ENCODE results near the gene SMPX.
"Not testable (repeated sequence)": the region's sequence is repeated elsewhere in the genome, so short reads cannot be mapped to it uniquely, and the experiment has no call there.

Gene SMPX

GRCh38 chrX:21757960-21758359 lies at the start of gene SMPX:
TSS of gene SMPX (minus strand) at chrX:21758116. CDS start at chrX:21754290, 3,826 bp downstream.
- in situ Hi-C loops (cut with HindIII; ENCODE audit: low sequenced_read_pairs) = no loop called here

- in situ Hi-C loops (cut with HindIII; ENCODE audit: low sequenced_read_pairs) = no loop called here
These were observed 48.8 kb upstream of the SMPX start for GRCh38 chrX:21806691-21807090.

DNA sequence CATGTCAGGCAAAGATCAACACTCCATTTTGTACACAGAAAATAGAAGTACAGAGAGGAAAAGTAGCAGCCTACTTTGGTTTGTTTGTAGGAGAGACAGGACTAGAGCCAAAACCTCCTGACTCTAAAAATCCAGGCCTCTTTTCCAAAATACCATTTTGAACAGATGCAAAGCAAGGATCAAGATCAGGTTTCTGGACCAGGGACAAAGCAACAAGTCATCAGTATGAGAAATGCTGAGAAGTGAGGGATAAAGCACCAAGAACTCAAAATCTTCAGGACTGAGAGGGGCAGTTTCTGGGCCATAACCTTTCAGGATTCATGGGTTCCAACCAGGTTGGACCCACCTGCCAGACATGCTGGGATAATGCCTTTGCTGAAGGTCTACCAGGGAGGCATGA lies 44.9 kb upstream of the SMPX start:
- in situ Hi-C loops (cut with HindIII; ENCODE audit: low sequenced_read_pairs) = no loop called here

GRCh38 chrX:21802054-21802670 lies 44.2 kb upstream of the SMPX start:
- in situ Hi-C loops (cut with HindIII; ENCODE audit: low sequenced_read_pairs) = no loop called here

DNA sequence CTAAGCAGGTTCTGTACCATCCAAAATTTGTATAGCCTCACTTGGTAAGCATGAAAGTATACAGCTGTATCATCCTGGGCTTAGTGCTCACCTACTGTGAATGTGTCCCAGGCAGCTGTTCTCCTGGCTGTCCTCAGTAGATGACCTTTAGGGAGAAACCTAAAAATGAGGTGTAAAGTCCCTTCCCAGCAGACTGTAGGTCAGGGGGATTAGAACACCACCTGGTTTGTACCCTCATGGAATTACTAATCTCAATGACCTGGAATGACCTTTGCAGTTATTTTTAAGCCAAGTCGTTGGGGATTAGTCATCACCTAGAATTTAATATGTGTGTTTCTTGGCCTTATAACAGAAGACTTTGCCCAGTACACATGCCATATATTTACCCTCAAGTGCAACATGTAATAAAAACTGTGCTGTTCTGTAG lies 42.4 kb upstream of the SMPX start:
- in situ Hi-C loops (cut with HindIII; ENCODE audit: low sequenced_read_pairs) = no loop called here

DNA sequence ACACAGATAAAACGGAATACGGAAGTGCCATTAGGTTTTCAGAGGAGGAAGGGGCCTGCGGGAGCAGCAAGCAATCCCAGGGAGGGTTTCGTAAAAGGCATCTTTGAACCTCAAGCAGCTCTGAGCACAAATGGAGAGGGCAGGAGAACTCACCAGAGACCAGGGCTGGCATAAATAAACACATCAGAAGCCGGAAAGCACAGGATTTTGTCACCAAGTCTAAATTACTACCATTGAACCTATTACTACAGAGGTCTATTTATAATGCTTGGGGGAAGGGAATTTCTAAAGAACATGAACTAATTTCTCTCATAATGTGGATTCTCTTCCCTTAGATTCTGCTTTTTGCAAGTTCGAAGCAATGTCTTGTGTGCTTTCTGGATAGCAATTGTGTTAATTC lies 41.9 kb upstream of the SMPX start:
- in situ Hi-C loops (cut with HindIII; ENCODE audit: low sequenced_read_pairs) = no loop called here

DNA sequence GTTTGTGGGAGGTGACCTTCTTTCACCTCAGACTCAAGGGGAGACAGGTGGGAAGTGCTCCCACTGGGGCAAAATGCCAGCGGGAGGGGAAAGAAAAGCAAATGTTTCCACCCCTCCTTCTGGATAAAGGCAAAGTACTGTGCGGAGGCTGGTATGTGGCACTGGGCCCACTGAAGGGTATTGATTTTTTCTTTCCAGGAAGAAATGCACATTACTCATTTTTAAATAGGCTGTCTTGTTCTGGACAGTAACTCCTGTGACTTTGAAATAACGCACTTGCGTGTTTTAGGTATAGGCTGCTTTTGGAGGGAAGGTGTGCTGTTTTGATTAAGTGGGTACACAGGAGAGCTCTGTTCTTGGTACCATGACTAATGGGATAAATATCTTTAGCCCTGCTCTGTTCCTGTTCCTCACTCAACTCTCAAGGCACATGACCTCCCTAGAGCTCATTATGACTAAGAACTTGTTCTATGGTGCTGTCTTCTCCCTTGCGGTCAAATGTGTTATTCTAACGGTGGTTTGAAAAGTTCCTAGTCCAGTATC lies 40.8 kb upstream of the SMPX start:
- in situ Hi-C loops (cut with HindIII; ENCODE audit: low sequenced_read_pairs) = no loop called here

GRCh38 chrX:21781976-21782375 lies 24.1 kb upstream of the SMPX start:
- in situ Hi-C loops (cut with HindIII; ENCODE audit: low sequenced_read_pairs) = no loop called here

GRCh38 chrX:21781525-21781924 lies 23.6 kb upstream of the SMPX start:
- in situ Hi-C loops (cut with HindIII; ENCODE audit: low sequenced_read_pairs) = no loop called here

- in situ Hi-C loops (cut with HindIII; ENCODE audit: low sequenced_read_pairs) = no loop called here
These were observed 21.2 kb upstream of the SMPX start for GRCh38 chrX:21779095-21779494.

DNA sequence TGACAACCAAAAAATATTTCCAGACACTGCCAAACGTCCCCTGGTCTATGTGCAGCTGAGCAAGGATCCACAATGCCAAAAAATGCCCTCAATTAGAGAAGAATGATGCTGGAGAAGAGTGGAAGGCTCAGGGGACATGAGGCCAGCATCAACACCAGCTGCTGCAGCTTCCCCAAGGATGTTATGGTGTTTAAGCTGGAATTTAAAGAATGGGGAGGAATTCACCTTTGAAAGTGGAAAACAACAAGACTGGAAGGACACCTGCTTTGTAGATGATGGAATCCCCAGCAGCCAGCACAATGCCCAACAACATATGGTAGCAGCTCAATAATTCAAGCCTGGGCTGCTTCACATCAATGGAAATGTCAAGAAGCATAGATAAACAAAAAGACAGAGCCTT lies 20.3 kb upstream of the SMPX start:
- in situ Hi-C loops (cut with HindIII; ENCODE audit: low sequenced_read_pairs) = no loop called here

GRCh38 chrX:21775128-21775527 lies 17.2 kb upstream of the SMPX start:
- in situ Hi-C loops (cut with HindIII; ENCODE audit: low sequenced_read_pairs) = not testable (repeated sequence)

DNA sequence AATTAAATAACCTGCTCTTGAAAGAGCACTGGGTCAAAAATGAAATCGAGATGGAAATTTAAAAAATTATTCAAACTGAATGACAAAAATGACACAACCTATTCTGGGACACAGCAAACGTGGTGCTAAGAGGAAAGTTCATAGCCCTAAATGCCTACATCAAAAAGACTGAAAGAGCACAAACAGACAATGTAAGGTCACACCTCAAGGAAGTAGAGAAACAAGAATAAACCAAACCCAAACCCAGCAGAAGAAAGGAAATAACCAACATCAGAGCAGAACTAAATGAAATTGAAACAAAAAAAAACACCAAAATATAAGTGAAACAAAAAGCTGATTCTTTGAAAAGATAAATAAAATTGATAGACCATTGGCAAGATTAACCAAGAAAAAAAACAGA lies 15.1 kb upstream of the SMPX start:
- in situ Hi-C loops (cut with HindIII; ENCODE audit: low sequenced_read_pairs) = not testable (repeated sequence)

DNA sequence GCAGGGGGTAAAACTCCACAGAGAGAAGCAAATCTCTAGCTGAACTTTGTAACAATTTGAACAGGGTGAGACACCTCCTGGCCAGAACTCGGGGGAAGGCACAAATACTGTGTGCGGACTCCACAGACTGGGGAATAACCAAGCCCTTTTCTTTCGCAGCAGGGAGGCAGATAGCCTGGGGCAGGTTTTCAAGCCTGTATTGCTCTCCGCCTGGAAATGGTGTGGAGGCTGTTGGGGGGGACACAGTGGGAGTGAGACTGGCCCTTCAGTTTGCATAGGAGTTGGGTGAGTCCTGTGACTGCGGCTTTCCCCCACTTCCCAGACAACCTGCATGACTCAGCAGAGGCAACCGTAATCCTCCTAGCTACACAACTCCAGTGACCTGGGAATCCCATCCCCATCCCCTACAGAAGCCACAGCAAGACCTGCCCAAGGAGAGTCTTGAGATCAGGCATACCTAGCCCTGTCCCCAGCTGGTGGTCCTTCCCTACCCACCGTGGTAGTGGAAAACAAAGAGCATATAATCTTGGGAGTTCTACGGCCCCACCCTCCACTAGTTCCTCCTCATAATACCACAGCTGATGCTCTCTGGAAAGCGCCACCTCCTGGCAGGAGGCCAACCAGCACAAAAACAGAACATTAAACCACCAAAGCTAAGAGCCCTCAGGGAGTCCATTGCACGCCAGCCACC lies 12.9 kb upstream of the SMPX start:
- in situ Hi-C loops (cut with HindIII; ENCODE audit: low sequenced_read_pairs) = no loop called here

- in situ Hi-C loops (cut with HindIII; ENCODE audit: low sequenced_read_pairs) = no loop called here
These were observed 8.2 kb upstream of the SMPX start for GRCh38 chrX:21766101-21766500.

GRCh38 chrX:21764008-21764407 lies 6.1 kb upstream of the SMPX start:
- in situ Hi-C loops (cut with HindIII; ENCODE audit: low sequenced_read_pairs) = no loop called here

DNA sequence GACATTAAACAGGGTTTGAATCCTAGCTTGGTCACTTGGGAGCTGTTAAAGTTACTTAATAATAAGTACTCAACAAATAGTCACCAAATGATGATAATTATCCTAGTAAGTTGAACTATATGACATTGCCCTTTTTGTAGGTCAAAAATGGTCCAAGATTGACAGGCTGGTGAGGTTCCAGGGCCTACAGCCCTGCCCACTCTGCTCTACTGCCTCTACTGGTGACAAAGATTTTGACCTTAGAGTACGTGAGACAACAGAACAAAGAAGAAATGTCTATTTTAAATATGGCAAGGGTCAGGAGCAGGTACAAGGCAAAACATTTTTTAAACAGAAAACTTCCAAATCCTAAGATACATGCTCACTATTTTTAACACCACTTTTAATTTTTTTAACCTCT lies 572 bp upstream of the SMPX start:
- in situ Hi-C loops (cut with HindIII; ENCODE audit: low sequenced_read_pairs) = no loop called here

GRCh38 chrX:21756785-21757529 lies 959 bp downstream of the SMPX start:
- in situ Hi-C loops (cut with HindIII; ENCODE audit: low sequenced_read_pairs) = no loop called here

DNA sequence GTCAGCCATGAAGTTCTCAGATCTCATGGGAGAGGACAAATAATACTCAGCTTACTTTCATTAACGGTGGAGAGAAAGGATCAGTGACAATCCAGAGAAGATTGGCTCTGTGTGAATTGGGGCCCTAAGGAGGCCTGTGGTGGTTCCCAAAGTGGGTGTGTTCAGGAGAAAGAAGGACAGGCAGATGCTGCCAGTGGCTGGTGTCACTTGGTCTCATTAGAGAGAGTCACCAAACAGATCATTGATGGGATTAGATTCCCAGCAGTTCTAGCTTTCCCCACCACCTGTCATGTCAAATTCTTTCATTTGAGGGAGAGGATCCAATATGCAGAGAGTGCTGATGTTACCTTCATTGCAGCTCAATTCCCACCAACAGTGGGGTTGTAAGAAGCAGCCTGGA lies 8.0 kb downstream of the SMPX start:
- in situ Hi-C loops (cut with HindIII; ENCODE audit: low sequenced_read_pairs) = no loop called here

GRCh38 chrX:21748235-21748634 lies 9.7 kb downstream of the SMPX start:
- in situ Hi-C loops (cut with HindIII; ENCODE audit: low sequenced_read_pairs) = no loop called here

DNA sequence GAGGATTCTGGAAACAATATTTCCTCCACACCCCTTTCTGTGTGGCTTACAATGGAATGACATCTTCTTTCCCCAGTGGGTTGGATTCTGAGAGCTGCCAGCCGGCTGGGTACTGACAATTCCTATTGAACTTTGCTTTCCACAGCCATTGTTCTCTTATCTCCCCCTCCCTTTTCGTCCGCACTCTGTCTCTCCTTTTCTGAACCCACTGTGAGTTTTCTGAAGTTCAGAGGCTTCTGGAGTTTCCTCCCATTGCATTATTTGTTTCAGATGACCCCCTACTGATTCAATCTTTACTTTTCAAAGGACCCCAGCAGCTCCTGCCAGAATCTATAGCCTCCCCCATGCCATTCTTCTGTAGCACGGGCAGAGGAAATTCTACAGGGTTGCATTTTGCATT lies 10.4 kb downstream of the SMPX start:
- in situ Hi-C loops (cut with HindIII; ENCODE audit: low sequenced_read_pairs) = no loop called here

DNA sequence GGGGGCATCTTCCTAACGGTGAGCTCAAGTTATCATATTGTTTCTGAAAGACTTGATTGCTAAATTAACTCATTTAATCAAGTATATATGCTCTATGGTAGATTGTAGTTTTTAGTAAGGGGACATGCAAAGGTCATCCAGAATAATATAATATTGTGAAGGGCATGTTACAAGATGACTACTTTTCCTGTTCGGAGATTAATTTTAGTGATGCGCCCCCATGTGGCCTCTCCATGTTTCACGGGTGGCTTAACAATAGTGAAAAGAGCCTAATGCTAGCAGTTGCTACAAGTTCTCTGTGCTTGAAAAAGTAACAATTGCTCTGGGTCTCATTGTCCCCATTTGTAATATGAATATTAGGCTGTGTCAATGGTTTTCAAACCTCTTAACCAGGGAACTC lies 12.2 kb downstream of the SMPX start:
- in situ Hi-C loops (cut with HindIII; ENCODE audit: low sequenced_read_pairs) = no loop called here

All from endothelial cell of hepatic sinusoid (primary cell).